Right atrium auricular region (tissue), 2 donors: ENCODE results near the gene MCM3AP. TPM values are rescaled to one million over a fixed set of nuclear protein-coding genes. Genes with fewer than 3 reads are reported as not detected.
A peak's percentile ranks its signal among the peaks of the same experiment; 100 is the strongest.

ENCODE experiments used
- DNase-seq: peaks from one replicate; pipeline ENCODE4 v3.0.0-alpha.2; 2019; ENCODE audit warnings: low spot score
- H3K27ac ChIP-seq, 2 donors: fragments of 200-600 bp; sonication (generic); 1 replicate in 1 of 2; 2 replicates in 1 of 2; pipeline ENCODE4 v1.5.1; 2016 to 2019
- H3K27me3 ChIP-seq, 2 donors: fragments of 200-600 bp; sonication (generic); one replicate each; pipeline versions ENCODE4 v1.5.1 to v1.6.0; 2017 to 2019
- H3K36me3 ChIP-seq: fragments of 200-600 bp; sonication (generic); one replicate; pipeline ENCODE4 v1.5.1; 2016
- H3K4me1 ChIP-seq, 2 donors: fragments of 200-600 bp; sonication (generic); one replicate each; pipeline versions ENCODE4 v1.5.1 to v1.6.0; 2017 to 2019
- H3K4me3 ChIP-seq, 2 donors: fragments of 200-600 bp; sonication (generic); 1 replicate in 1 of 2; 2 replicates in 1 of 2; pipeline ENCODE4 v1.5.1; 2017 to 2019; ENCODE audit warnings: mild to moderate bottlenecking in 1 of 2, moderate library complexity in 1 of 2
- H3K9me3 ChIP-seq, 2 donors: fragments of 200-600 bp; sonication (generic); one replicate each; pipeline ENCODE4 v1.5.1; 2019
- total RNA-seq, 2 donors: library from RNA; depleted of rRNA; stranded (reverse); fragments of >200 nt; gene quantifications; one replicate each; pipeline ENCODE4 v1.1.0, GENCODE V29; 2016
- TF ChIP-seq, protein P1 (sequence below), 2 donors: fragments of 200-600 bp; sonication (generic); IDR thresholded peaks; one replicate each; pipeline ENCODE4 v1.5.1; 2019; ENCODE audit warnings: antibody characterized with exemption in 2 of 2

The MCM3AP gene
- total RNA-seq, 2 donors from 2014 or later, result 35.7 to 45.4 TPM

DNA sequence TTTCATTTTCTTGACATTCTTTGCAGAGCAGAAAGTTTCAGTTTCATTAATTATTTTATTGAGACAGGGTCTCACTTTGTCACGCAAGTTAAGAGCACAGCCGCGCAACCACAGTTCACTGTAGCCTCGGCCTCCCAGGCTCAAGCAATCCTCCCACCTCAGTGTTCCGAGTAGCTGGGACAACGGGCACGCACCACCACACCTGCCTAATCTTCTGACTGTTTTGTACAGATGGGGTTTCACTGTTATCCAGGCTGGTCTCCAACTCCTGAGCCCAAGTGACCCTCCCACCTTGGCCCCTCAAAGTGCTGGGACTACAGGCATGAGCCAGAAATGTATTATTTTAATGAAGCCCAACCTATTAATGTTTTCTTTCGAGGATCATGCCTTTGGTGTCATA, 98.2 kb downstream of the MCM3AP start:
- Histone ChIP-seq H3K9me3 (no peaks in the 10 kb centered on the region), H3K27ac (peak overlapping the region in 1 of 2 donors; percentile 89), H3K27me3 (no peaks in the 10 kb centered on the region), H3K36me3 (peaks cover 3% of the 10 kb centered on the region), H3K4me3 (no peak overlapping the region), H3K4me1 (peaks cover 0 to 58% of the 10 kb centered on the region in 2 donors)
- TF ChIP-seq, protein P1, sequence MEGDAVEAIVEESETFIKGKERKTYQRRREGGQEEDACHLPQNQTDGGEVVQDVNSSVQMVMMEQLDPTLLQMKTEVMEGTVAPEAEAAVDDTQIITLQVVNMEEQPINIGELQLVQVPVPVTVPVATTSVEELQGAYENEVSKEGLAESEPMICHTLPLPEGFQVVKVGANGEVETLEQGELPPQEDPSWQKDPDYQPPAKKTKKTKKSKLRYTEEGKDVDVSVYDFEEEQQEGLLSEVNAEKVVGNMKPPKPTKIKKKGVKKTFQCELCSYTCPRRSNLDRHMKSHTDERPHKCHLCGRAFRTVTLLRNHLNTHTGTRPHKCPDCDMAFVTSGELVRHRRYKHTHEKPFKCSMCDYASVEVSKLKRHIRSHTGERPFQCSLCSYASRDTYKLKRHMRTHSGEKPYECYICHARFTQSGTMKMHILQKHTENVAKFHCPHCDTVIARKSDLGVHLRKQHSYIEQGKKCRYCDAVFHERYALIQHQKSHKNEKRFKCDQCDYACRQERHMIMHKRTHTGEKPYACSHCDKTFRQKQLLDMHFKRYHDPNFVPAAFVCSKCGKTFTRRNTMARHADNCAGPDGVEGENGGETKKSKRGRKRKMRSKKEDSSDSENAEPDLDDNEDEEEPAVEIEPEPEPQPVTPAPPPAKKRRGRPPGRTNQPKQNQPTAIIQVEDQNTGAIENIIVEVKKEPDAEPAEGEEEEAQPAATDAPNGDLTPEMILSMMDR (IDR thresholded peaks at IDR 0.05), result no peak
- peak; percentile 48 for DNase-seq

DNA sequence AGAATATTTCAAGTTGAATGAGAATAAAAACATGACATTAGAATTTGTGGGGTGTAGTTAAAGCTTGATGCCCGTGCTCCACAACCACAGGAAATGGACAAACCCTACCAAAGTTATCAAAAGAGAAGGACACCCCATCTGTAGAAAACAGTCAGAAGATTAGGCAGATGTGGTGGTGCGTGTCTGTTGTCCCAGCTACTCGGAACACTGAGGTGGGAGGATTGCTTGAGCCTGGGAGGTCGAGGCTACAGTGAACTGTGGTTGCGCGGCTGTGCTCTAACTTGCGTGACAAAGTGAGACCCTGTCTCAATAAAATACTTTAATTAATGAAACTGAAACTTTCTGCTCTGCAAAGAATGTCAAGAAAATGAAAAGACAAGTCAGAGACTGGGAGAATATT, 99.7 kb downstream of the MCM3AP start:
- H3K27me3 ChIP-seq, result no peaks in the 10 kb centered on the region
- TF ChIP-seq, protein P1 (IDR thresholded peaks at IDR 0.05), result no peak
- no peak overlapping the region for H3K4me3 ChIP-seq
- no peaks in the 10 kb centered on the region for H3K36me3 ChIP-seq
- H3K9me3 ChIP-seq, result no peaks in the 10 kb centered on the region
- DNase-seq, result peak; percentile 49
- H3K27ac ChIP-seq, result peak overlapping the region in 1 of 2 donors; percentile 92
- peaks cover 0 to 48% of the 10 kb centered on the region in 2 donors for H3K4me1 ChIP-seq

Other genes with a start within 250 kb of the MCM3AP start
- gene COL6A2, start 187.5 kb downstream of the MCM3AP start, total RNA-seq, result 100 to 1,000 TPM; 249 to 252 TPM
- under 1 TPM in 1 of 2 donors, not detected in 1; 0.24 TPM for gene FTCD, start 130.0 kb downstream of the MCM3AP start, total RNA-seq
- gene SPATC1L, start 101.2 kb downstream of the MCM3AP start, total RNA-seq, result 10 to 100 TPM in 1 of 2 donors, 1 to 10 TPM in 1; 8.7 to 12.5 TPM
- gene LSS, start 56.8 kb downstream of the MCM3AP start, total RNA-seq, result 10 to 100 TPM; 31.4 to 36.6 TPM
- gene YBEY, start 731 bp upstream of the MCM3AP start, total RNA-seq, result 10 to 100 TPM; 11.0 to 22.1 TPM
- gene C21orf58, start 38.3 kb upstream of the MCM3AP start, total RNA-seq, result under 1 TPM; 0.31 to 0.74 TPM
- gene PCNT, start 38.5 kb upstream of the MCM3AP start, total RNA-seq, result 10 to 100 TPM; 31.7 to 40.3 TPM
- gene DIP2A, start 173.3 kb upstream of the MCM3AP start, total RNA-seq, result 10 to 100 TPM; 18.1 to 25.9 TPM